PC-9 (cell line): Measurements from ENCODE around the gene TBPL2. TPM values are rescaled to one million over a fixed set of nuclear protein-coding genes. Genes with fewer than 3 reads are reported as not detected.
A peak's percentile ranks its signal among the peaks of the same experiment; 100 is the strongest.

Experiments used
- BruUV-seq: library from RNA; stranded (reverse); fragments of 400-500 nt; replicated peaks from 2 replicates; lab custom pipeline; 2021; lab: Mats Ljungman, UMichigan
- CTCF ChIA-PET: fragments of 300-600 bp; sonication (Branson Sonifier 250); formaldehyde crosslinking; loops from one replicate; lab custom pipeline; 2022; ENCODE audit warnings: antibody characterized with exemption; lab: Charles Lee
- POLR2A ChIA-PET: fragments of 300-600 bp; sonication (Branson Sonifier 250); formaldehyde crosslinking; loops from one replicate; lab custom pipeline; 2022; ENCODE audit warnings: antibody characterized with exemption; ENCODE audit not compliant: unreplicated experiment; lab: Charles Lee
- DNase-seq, 2 experiments: peaks; one replicate each; pipeline versions ENCODE4 v3.0.0 to v3.0.0-alpha.2; 2015 to 2022; ENCODE audit warnings: mixed read lengths in 1 of 2
- H2AFZ ChIP-seq: fragments of 200-600 bp; sonication (generic); 2 replicates; pipeline ENCODE4 v1.8.1; 2017; ENCODE audit warnings: antibody characterized with exemption
- H3F3A ChIP-seq: fragments of 200-600 bp; sonication (generic); 2 replicates; pipeline ENCODE4 v1.8.1; 2017; ENCODE audit warnings: antibody characterized with exemption, mild to moderate bottlenecking, low read depth; ENCODE audit not compliant: insufficient read depth
- H3K27ac ChIP-seq: fragments of 200-600 bp; sonication (generic); 2 replicates; pipeline ENCODE4 v1.6.1; 2016; ENCODE audit warnings: mixed run types
- H3K27me3 ChIP-seq: fragments of 200-600 bp; sonication (generic); 2 replicates; pipeline ENCODE4 v1.6.1; 2016; ENCODE audit warnings: low read depth, mixed run types; ENCODE audit not compliant: insufficient read depth
- H3K36me3 ChIP-seq: fragments of 200-600 bp; sonication (generic); 2 replicates; pipeline ENCODE4 v1.6.1; 2016; ENCODE audit warnings: low read depth, mixed run types
- H3K4me1 ChIP-seq: fragments of 200-600 bp; sonication (generic); replicated peaks from 2 replicates; pipeline ENCODE4 v1.6.1; 2016; ENCODE audit warnings: mixed run types; ENCODE audit not compliant: insufficient read depth
- H3K4me2 ChIP-seq: fragments of 200-600 bp; sonication (generic); 2 replicates; pipeline ENCODE4 v1.6.1; 2017; ENCODE audit warnings: mixed run types
- H3K4me3 ChIP-seq: fragments of 200-600 bp; sonication (generic); 2 replicates; pipeline ENCODE4 v1.6.1; 2016; ENCODE audit warnings: mixed run types
- H3K79me2 ChIP-seq: fragments of 200-600 bp; sonication (generic); 2 replicates; pipeline ENCODE4 v1.6.1; 2017; ENCODE audit warnings: low read depth, mixed run types
- H3K9me2 ChIP-seq: fragments of 200-600 bp; sonication (generic); 2 replicates; pipeline ENCODE4 v1.8.1; 2017; ENCODE audit warnings: mild to moderate bottlenecking; ENCODE audit not compliant: insufficient read depth
- H3K9me3 ChIP-seq: fragments of 200-600 bp; sonication (generic); 2 replicates; pipeline ENCODE4 v1.8.1; 2016; ENCODE audit warnings: low read depth; ENCODE audit not compliant: insufficient read depth
- H4K20me1 ChIP-seq: fragments of 200-600 bp; sonication (generic); 2 replicates; pipeline ENCODE4 v1.8.1; 2017; ENCODE audit not compliant: insufficient read depth
- CTCF ChIP-seq: fragments of 200-600 bp; sonication (generic); conservative IDR thresholded peaks from 2 replicates; pipeline ENCODE4 v1.6.1; 2017; ENCODE audit warnings: mixed run types, antibody characterized with exemption, mild to moderate bottlenecking, moderate library complexity
- EZH2 ChIP-seq: fragments of 200-600 bp; sonication (generic); IDR thresholded peaks from 2 replicates; pipeline ENCODE4 v1.8.0; 2017; ENCODE audit warnings: antibody characterized with exemption, low read depth
- intact Hi-C: fragments of 100-400 bp; cut with micrococcal nuclease; formaldehyde crosslinking; loops from one replicate; pipeline ENCODE4 v1.10.0; 2022; ENCODE audit not compliant: unreplicated experiment
- total RNA-seq: library from RNA; stranded (reverse); gene quantifications from 2 replicates; pipeline ENCODE4 v1.2.3, GENCODE V29; 2021

The TBPL2 gene
- total RNA-seq, 1 experiment from 2014 or later = not detected

- CTCF ChIA-PET = interaction anchor here (0.7 kb wide), 1 partner anchor 11 kb away, joined by 6 read pairs; no protein-coding TSS in a partner anchor
- Histone ChIP-seq H3K36me3 (peaks cover 3% of the 10 kb centered on the region; the same call in 1 of the 2 replicates), H3K4me1 (peaks cover 8% of the 10 kb centered on the region; the same call in 1 of the 2 replicates), H3K27ac (no peak overlapping the region), H3K4me3 (no peak overlapping the region), H3K9me2 (no peaks in the 10 kb centered on the region), H2AFZ (no peak overlapping the region), H3K4me2 (no peak overlapping the region), H4K20me1 (no peaks in the 10 kb centered on the region), H3K79me2 (no peaks in the 10 kb centered on the region), H3K9me3 (no peaks in the 10 kb centered on the region), H3K27me3 (no peaks in the 10 kb centered on the region), H3F3A (no peaks in the 10 kb centered on the region; the same call in 1 of the 2 replicates)
- POLR2A ChIA-PET = no interaction called here
- intact Hi-C loops = no loop called here
- DNase-seq = no peak
- BruUV-seq = no TSS peak
- TF ChIP-seq EZH2 (no peak), CTCF (no peak)
Observed at GRCh38 chr14:55374771-55375170, 65.6 kb downstream of the TBPL2 start.

GRCh38 chr14:55373784-55374705 lies 66.4 kb downstream of the TBPL2 start:
- DNase-seq = peak in 1 of 2 experiments; percentile 46
- Histone ChIP-seq H3K4me3 (no peak overlapping the region), H3K4me2 (no peak overlapping the region), H3K9me2 (no peaks in the 10 kb centered on the region), H3K79me2 (no peaks in the 10 kb centered on the region), H3K36me3 (peaks cover 3% of the 10 kb centered on the region; the same call in 1 of the 2 replicates), H3F3A (no peaks in the 10 kb centered on the region; the same call in 1 of the 2 replicates), H3K27ac (peak overlapping the region; percentile 30; the same call in 1 of the 2 replicates), H3K4me1 (peaks cover 8% of the 10 kb centered on the region; the same call in 1 of the 2 replicates), H3K27me3 (no peaks in the 10 kb centered on the region), H2AFZ (no peak overlapping the region), H3K9me3 (no peaks in the 10 kb centered on the region), H4K20me1 (no peaks in the 10 kb centered on the region)
- BruUV-seq = no TSS peak
- intact Hi-C loops = no loop called here
- ChIA-PET CTCF (no interaction called here), POLR2A (no interaction called here)
- TF ChIP-seq CTCF = no peak
- TF ChIP-seq EZH2 = no peak

GRCh38 chr14:55372825-55373224 lies 67.6 kb downstream of the TBPL2 start:
- Histone ChIP-seq H3K9me3 (no peaks in the 10 kb centered on the region), H3K27ac (no peak overlapping the region), H2AFZ (no peak overlapping the region), H3K4me2 (no peak overlapping the region), H3K4me3 (no peak overlapping the region), H3K9me2 (no peaks in the 10 kb centered on the region), H3K79me2 (no peaks in the 10 kb centered on the region), H3K4me1 (peaks cover 8% of the 10 kb centered on the region; the same call in 1 of the 2 replicates), H4K20me1 (no peaks in the 10 kb centered on the region), H3K36me3 (peaks cover 3% of the 10 kb centered on the region; the same call in 1 of the 2 replicates), H3K27me3 (no peaks in the 10 kb centered on the region), H3F3A (no peaks in the 10 kb centered on the region; the same call in 1 of the 2 replicates)
- ChIA-PET CTCF (no interaction called here), POLR2A (interaction anchor here (0.6 kb wide), 1 partner anchor 54 kb away, joined by 4 read pairs; no protein-coding TSS in a partner anchor)
- TF ChIP-seq EZH2 (no peak), CTCF (no peak)
- DNase-seq = no peak
- intact Hi-C loops = no loop called here
- BruUV-seq = no TSS peak
